IPS DF 6.9 (cell line): ENCODE measurements around the gene AMN.

Experiments used
- DNase-seq: peaks from one replicate; pipeline ENCODE4 v3.0.0-alpha.2; 2013; ENCODE audit warnings: low read depth, low spot score
- H3K27ac ChIP-seq: one replicate; pipeline ENCODE4 v1.5.1; 2013; ENCODE audit warnings: low read length, control low read depth
- H3K27me3 ChIP-seq: 2 replicates; pipeline ENCODE4 v1.6.1; 2013; ENCODE audit warnings: mild to moderate bottlenecking, low read length; ENCODE audit not compliant: control insufficient read depth, insufficient read depth
- H3K36me3 ChIP-seq: 2 replicates; pipeline ENCODE4 v1.6.1; 2013; ENCODE audit warnings: low read length; ENCODE audit not compliant: control insufficient read depth, insufficient read depth
- H3K4me1 ChIP-seq: 2 replicates; pipeline ENCODE4 v1.6.1; 2013; ENCODE audit warnings: low read length; ENCODE audit not compliant: control insufficient read depth, insufficient read depth
- H3K4me3 ChIP-seq: 2 replicates; pipeline ENCODE4 v1.5.1; 2013; ENCODE audit warnings: mild to moderate bottlenecking, low read length
- H3K9me3 ChIP-seq: 2 replicates; pipeline ENCODE4 v1.6.1; 2013; ENCODE audit warnings: low read length, inconsistent platforms; ENCODE audit not compliant: control insufficient read depth, insufficient read depth
- WGBS: extraction: QIAGEN DNeasy Blood & Tissue Kit; methylation state at CpG from one replicate; pipeline ENCODE4 v1.1.7; 2013; ENCODE audit warnings: mixed read lengths, missing lambda C conversion rate; ENCODE audit not compliant: insufficient read length, insufficient coverage; 5-methylcytosine and 5-hydroxymethylcytosine counted together

The AMN gene

DNA sequence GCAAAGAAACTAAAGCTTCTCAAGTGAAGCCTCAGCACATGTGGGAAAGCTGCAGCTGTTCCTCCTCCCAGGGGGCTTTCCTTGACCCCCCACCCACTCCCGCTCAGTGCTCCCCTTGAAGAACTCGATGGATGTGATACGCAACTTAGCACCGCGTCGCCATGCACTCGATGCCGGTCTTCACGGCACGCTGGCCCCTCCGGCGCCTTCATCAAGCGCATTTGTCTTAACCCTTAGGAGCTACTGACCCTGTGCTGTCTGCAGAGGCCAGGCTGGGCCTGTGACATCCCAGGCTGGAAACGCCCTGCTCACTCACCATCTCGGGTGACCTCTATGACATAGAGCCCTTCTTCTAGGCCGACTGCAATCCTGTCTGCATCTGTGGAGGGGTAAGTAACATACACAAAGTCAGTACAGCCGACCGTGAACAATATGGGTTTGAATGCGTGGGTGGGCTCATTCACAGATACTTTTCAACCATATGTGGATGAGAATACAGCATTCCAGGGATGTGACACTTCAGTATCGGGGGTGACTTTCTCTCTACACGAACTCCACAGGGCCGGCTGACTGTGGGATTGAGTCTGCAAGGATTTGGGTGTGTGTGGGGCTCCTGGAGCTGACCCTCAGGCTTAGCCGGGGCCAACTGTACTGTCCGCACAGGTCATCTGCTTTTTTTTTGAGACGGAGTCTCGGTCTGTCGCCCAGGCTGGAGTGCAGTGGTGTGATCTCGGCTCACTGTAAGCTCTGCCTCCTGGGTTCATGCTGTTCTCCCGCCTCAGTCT is 23.1 kb downstream of the AMN start:
- no peak overlapping the region for H3K4me3 ChIP-seq
- no peak overlapping the region for H3K27ac ChIP-seq
- no CpG with 5 or more reads among the region's 29 CpGs for WGBS
- DNase-seq = no peak
- H3K4me1 ChIP-seq = no peaks in the 10 kb centered on the region
- no peaks in the 10 kb centered on the region for H3K27me3 ChIP-seq
- no peaks in the 10 kb centered on the region for H3K9me3 ChIP-seq
- peaks cover 46% of the 10 kb centered on the region for H3K36me3 ChIP-seq

DNA sequence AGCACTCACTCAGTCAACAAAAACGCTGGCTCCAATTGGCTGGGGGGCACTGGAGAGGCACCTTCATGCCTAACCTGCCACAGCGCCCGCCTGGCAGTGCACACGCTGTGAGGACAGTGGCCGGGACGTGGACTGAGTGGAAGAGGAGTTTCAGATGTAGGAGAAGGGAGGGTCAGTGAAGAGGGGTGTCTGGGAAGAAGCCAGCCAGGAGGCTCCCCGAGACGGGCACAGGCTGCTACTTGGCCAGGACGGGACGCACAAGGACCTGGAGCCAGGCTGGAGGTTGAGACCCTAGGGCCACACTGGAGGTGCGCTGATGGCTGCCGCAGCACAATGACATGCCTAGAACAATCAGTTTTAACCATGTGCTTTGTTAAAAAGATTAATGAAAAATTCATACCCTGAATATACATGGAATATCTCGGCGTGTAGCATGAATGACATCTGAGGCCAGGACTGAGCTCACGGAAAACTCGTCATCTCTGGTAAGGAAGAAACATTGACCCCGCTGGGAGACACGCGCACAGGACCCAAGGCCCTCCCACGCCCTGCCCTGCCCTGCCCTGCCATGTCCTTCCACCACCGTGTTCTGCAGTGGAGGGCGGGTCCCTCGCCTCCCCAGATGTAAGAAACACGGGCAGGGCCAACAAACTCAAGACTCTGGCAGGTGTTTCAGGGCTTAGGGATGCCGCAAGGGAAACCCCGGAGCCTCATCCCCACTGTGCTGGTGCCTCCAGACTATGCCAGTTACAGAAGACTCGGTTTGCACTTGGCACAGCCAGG is 25.0 kb downstream of the AMN start:
- H3K27me3 ChIP-seq = no peaks in the 10 kb centered on the region
- no peak overlapping the region for H3K4me3 ChIP-seq
- H3K4me1 ChIP-seq = no peaks in the 10 kb centered on the region
- peaks cover 45% of the 10 kb centered on the region for H3K36me3 ChIP-seq
- DNase-seq = no peak
- H3K9me3 ChIP-seq = no peaks in the 10 kb centered on the region
- no CpG with 5 or more reads among the region's 27 CpGs for WGBS
- H3K27ac ChIP-seq = no peak overlapping the region

DNA sequence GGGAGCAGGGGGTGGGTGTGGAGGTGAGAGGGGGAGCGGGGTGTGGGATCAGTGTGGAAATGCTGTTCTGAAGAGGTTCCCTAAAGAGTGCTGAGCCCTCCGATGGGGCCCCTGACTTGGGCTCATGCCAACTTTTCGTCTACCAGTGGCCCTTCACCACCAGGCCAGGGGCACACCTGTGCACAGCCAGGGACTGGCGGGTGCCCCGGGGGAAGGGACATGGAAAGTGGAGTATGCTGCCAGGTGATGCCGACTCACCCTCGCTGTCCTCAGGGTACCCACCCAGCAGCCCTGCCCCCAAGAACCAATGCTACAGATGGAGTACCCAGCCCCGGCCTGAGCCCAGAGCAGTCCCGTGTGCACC is 26.2 kb downstream of the AMN start:
- no peaks in the 10 kb centered on the region for H3K9me3 ChIP-seq
- no peaks in the 10 kb centered on the region for H3K4me1 ChIP-seq
- no peaks in the 10 kb centered on the region for H3K27me3 ChIP-seq
- H3K4me3 ChIP-seq = no peak overlapping the region; the same call in 1 of the 2 replicates
- peaks cover 53% of the 10 kb centered on the region for H3K36me3 ChIP-seq
- DNase-seq = no peak
- no CpG with 5 or more reads among the region's 9 CpGs for WGBS
- no peak overlapping the region for H3K27ac ChIP-seq

DNA sequence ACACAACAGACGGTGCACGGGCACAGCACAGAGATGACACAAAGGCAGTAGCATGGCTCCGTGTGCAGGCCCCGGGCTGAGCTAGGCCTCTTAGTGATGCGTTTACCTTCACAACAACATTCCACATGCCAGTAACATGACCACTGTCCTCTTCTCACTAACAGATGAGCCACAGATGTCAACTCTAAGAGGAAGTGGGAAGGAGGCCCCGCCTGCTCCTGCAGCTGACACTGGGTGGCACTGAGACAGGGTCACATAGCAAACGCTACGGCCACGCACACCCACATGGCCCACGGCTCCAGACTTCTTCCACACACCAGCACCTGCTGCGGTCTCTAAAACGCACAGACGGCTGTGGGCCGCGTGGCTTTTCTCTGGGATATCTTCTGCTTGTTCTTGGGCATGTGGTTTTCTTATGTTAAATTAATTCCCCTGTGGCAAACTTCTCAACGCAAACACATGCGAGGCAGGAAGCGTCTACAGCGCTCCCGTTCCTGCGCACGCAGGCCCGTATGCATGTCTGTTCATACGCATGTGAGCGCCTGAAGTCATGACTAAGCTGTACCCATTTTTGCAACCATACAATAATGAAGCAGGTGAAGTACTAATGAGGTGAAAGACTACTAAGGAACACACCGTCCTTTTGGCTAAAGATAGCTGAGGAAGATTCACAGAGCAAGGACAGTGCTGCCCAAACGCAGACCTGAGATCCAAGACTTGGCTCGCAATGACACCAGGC is 26.8 kb downstream of the AMN start:
- Histone ChIP-seq H3K4me1 (no peaks in the 10 kb centered on the region), H3K9me3 (no peaks in the 10 kb centered on the region), H3K27me3 (no peaks in the 10 kb centered on the region), H3K27ac (no peak overlapping the region), H3K36me3 (peaks cover 50% of the 10 kb centered on the region), H3K4me3 (no peak overlapping the region; the same call in 1 of the 2 replicates)
- WGBS = no CpG with 5 or more reads among the region's 28 CpGs
- DNase-seq = no peak

DNA sequence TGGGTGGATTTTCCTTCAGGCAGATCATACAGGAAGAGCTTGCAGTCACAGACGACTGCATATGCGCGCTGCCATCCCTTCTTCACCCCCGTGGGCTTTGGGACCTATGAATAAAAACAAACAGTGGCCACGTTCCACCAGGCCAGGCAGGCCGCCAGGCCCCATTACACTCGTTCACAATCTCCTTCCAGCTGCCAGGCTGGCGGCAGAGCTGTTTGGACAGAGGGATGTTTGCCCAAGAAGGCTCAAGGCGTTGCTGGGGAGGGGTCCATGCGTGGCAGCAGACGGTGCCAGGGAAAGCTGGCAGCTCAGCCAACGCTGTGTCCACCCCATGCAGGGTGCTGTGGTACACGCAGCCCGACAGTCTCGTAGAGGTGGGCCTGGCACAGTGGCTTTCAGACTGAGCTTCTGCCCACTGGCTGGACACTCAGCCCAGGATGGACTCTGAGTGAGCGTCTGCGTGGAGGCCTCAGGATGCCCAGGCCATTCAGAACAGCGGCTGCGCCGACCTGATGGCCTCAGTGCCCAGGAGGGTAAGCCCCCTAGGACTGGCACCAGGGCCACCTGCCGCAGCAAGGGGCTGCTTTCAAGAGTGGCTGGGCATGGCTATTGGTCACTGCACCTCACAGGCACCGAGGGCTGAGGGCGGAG is 27.5 kb downstream of the AMN start:
- Histone ChIP-seq H3K36me3 (peaks cover 49% of the 10 kb centered on the region), H3K4me1 (no peaks in the 10 kb centered on the region), H3K4me3 (no peak overlapping the region; the same call in 1 of the 2 replicates), H3K27me3 (no peaks in the 10 kb centered on the region), H3K27ac (no peak overlapping the region), H3K9me3 (no peaks in the 10 kb centered on the region)
- no peak for DNase-seq
- WGBS = no CpG with 5 or more reads among the region's 23 CpGs

DNA sequence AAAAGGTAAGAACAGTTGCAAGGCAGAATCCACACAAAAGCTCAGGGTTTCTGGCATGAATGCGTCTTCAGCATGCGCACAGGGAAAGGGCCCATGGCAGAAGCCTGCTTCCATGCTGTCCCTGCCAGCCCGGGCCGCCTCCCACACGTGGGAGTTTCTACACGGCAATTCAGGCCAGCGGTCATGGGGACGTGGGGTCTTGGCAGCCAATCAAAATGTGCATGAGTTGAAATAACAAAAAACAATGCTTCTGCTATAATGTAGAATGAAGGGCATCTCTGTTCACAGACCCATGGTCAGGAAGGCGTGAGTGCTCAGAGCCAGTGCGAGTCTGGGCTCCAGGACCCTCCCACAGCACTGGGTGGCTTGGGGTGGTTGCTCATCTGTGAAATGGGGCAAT is 28.6 kb downstream of the AMN start:
- H3K27ac ChIP-seq = no peak overlapping the region
- H3K27me3 ChIP-seq = no peaks in the 10 kb centered on the region
- no peaks in the 10 kb centered on the region for H3K9me3 ChIP-seq
- DNase-seq = no peak
- peaks cover 43% of the 10 kb centered on the region for H3K36me3 ChIP-seq
- H3K4me1 ChIP-seq = no peaks in the 10 kb centered on the region
- no CpG with 5 or more reads among the region's 10 CpGs for WGBS
- no peak overlapping the region for H3K4me3 ChIP-seq

DNA sequence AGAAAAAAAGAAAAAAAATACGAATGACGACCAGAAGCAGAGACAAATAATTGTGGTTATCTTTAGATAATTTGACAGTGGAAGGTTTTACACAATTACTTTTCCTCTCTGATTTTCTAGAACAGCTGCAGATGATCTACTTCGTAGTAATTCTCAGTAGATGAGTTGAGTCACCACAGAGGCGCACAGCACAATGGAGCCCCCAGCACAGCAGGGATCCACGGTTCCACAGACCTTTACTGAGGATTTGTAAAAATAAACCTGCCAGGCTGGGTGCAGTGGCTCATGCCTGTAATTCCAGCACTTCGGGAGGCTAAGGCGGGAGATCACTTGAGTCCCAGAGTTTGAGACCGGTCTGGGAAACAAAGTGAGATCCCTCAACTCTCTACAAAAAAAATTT is 29.3 kb downstream of the AMN start:
- Histone ChIP-seq H3K9me3 (no peaks in the 10 kb centered on the region), H3K4me1 (no peaks in the 10 kb centered on the region), H3K4me3 (no peak overlapping the region), H3K27ac (no peak overlapping the region), H3K27me3 (no peaks in the 10 kb centered on the region), H3K36me3 (peaks cover 38% of the 10 kb centered on the region)
- no CpG with 5 or more reads among the region's 8 CpGs for WGBS
- no peak for DNase-seq

DNA sequence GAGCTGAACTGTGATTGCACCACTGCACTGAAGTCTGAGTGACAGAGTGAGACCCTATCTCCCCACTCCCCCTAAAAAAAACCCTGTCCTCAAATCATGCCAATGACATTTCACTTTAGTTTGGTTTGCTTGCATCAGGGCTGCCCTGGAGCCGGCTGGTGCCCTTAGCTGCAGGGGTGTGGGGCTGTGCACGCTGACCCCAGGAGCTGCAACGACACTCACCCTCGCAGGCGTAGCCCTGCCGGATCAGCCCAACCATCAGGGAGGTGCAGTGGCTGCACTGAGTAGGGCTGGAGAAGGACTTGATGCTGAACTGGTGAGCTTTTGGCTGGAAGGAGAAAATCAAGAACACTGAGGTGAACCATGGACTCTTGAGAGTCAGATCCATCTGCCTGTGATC is 29.8 kb downstream of the AMN start:
- WGBS = no CpG with 5 or more reads among the region's 6 CpGs
- no peaks in the 10 kb centered on the region for H3K4me1 ChIP-seq
- H3K4me3 ChIP-seq = no peak overlapping the region
- H3K9me3 ChIP-seq = no peaks in the 10 kb centered on the region
- no peak overlapping the region for H3K27ac ChIP-seq
- no peaks in the 10 kb centered on the region for H3K27me3 ChIP-seq
- peaks cover 38% of the 10 kb centered on the region for H3K36me3 ChIP-seq
- DNase-seq = no peak

DNA sequence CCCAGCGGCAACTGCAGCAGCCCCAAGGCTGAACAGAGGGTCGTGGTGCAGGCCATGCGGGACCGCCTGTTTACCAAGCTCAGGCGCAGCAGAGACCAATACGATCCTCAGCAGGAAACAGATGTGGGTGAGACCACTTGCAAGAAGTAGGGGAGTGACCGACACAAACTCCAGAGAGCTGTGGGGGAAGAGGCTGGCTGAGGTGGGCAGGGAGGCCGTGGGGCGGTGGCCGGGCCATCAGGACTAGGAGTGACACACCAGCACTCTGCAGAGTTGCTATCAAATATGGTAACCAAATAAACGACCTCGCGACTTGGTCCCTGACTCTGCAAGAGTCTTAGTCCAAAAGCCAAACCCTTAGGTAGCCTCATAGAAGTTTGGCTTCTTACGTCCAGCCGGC is 30.6 kb downstream of the AMN start:
- Histone ChIP-seq H3K27ac (no peak overlapping the region), H3K27me3 (no peaks in the 10 kb centered on the region), H3K36me3 (peaks cover 45% of the 10 kb centered on the region), H3K4me3 (no peak overlapping the region), H3K9me3 (no peaks in the 10 kb centered on the region), H3K4me1 (no peaks in the 10 kb centered on the region)
- WGBS = no CpG with 5 or more reads among the region's 15 CpGs
- no peak for DNase-seq
